ENCODE data around the gene ZNF41.

ZNF41 gene

DNA sequence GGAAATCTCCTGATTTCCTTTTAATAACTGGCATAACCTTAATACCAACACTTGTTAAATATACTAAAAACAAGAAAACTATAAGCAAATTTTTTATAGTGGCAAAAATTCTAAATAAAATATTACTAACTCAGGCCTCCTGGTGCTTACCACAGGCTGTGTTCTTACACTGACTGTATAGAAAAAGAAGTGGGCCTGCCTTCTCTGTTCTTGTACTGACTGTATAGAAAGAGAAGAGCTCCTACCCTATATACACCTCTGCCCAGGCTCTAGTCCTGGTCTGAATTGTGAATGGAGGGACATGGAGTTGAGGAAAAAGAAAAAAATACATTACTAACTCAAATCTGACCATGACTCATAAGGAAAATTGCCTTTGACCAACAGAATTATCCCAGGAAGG lies 7.5 kb downstream of the ZNF41 start:
- no peaks in the 10 kb centered on the region for H3K9me3 ChIP-seq (ENCODE audit: low read depth, low read length)
- DNase-seq (ENCODE audit: low read depth, low spot score): no peak
- H3K36me3 ChIP-seq (ENCODE audit: insufficient read depth, low read length): no peaks in the 10 kb centered on the region
- H3K9ac ChIP-seq (ENCODE audit: insufficient read length): no peak overlapping the region
- no peak overlapping the region for H3K27ac ChIP-seq
- TF ChIP-seq POLR2AphosphoS5 (IDR thresholded peaks at IDR 0.05; ENCODE audit: borderline replicate concordance, low read depth, low read length) (no peak), FOXP2 (optimal IDR thresholded peaks at IDR 0.05; ENCODE audit: control extremely low read depth, extremely low read length, insufficient read depth) (no peak), EZH2 (IDR thresholded peaks at IDR 0.05) (no peak)
- no peak overlapping the region for H3K4me3 ChIP-seq

DNA sequence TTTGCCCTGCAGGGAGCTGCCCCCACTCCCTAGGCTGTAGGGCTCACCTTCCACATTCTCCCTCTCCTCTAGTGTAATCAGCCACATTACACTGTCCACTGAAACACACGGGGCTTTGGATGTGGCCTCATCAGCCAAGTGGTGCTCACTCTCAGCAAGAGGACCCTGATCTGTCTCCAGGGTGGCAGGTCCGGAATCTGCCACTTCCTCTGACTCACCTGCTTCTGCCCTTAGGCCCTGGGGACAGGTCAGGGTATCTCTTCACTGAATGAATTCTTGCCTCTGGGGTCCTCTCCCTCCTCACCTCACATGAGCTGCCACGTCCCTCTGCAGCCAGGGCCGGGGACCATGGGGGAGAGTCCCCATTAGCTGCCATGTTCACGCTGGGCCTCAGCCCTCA lies 15.9 kb downstream of the ZNF41 start:
- Histone ChIP-seq H3K4me3 (no peak overlapping the region), H3K36me3 (ENCODE audit: insufficient read depth, low read length) (peaks cover 17% of the 10 kb centered on the region; the same call in 1 of the 2 replicates), H3K27ac (no peak overlapping the region), H3K9me3 (ENCODE audit: low read depth, low read length) (no peaks in the 10 kb centered on the region), H3K9ac (ENCODE audit: insufficient read length) (no peak overlapping the region)
- no peak for DNase-seq (ENCODE audit: low read depth, low spot score)
- no peak for TF ChIP-seq FOXP2 (optimal IDR thresholded peaks at IDR 0.05; ENCODE audit: control extremely low read depth, extremely low read length, insufficient read depth)
- no peak for TF ChIP-seq EZH2 (IDR thresholded peaks at IDR 0.05)
- TF ChIP-seq POLR2AphosphoS5 (IDR thresholded peaks at IDR 0.05; ENCODE audit: borderline replicate concordance, low read depth, low read length): no peak

DNA sequence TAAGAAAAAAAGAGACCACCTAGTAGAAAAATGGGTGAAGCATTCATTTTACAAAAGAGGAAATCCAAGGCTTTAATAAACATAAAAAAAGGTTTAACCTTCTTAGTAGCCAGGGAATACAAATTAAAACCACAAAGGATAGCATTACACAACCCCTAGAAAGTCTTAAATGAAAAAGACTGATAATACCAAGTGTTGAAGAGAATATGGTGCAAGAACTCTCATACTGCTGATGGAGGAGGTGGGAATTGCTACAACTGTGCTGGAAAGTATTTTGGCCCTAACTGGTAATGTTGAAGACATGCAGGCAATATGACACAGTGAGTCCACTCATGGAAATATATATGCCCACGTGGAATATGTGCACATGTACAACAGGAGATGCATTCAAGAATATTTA lies 22.5 kb downstream of the ZNF41 start:
- H3K36me3 ChIP-seq (ENCODE audit: insufficient read depth, low read length): peaks cover 7% of the 10 kb centered on the region; the same call in 1 of the 2 replicates
- no peak for DNase-seq (ENCODE audit: low read depth, low spot score)
- TF ChIP-seq POLR2AphosphoS5 (IDR thresholded peaks at IDR 0.05; ENCODE audit: borderline replicate concordance, low read depth, low read length) (no peak), EZH2 (IDR thresholded peaks at IDR 0.05) (no peak), FOXP2 (optimal IDR thresholded peaks at IDR 0.05; ENCODE audit: control extremely low read depth, extremely low read length, insufficient read depth) (no peak)
- H3K9me3 ChIP-seq (ENCODE audit: low read depth, low read length): no peaks in the 10 kb centered on the region
- no peak overlapping the region for H3K9ac ChIP-seq (ENCODE audit: insufficient read length)
- H3K27ac ChIP-seq: no peak overlapping the region
- no peak overlapping the region for H3K4me3 ChIP-seq

DNA sequence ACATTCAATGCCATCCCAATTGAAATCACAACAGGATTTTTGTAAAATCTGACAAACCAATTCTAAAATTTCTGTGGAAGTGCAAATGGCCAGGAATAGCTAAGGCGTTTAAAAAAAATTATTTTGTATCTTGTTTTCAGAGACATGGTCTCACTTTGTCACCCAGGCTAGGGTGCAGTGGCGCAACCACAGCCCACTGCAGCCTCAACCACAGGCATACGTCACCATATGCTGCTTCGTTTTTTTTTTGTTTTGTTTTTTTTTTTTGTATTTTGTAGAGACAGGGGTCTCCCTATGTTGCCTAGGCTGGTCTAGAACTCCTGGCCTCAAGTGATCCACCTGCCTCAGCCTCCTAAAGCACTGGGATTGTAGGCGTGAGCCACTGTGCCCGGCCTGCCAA lies 24.5 kb downstream of the ZNF41 start:
- H3K9me3 ChIP-seq (ENCODE audit: low read depth, low read length): no peaks in the 10 kb centered on the region
- DNase-seq (ENCODE audit: low read depth, low spot score): no peak
- no peak overlapping the region for H3K4me3 ChIP-seq
- TF ChIP-seq EZH2 (IDR thresholded peaks at IDR 0.05): no peak
- no peak for TF ChIP-seq FOXP2 (optimal IDR thresholded peaks at IDR 0.05; ENCODE audit: control extremely low read depth, extremely low read length, insufficient read depth)
- no peak overlapping the region for H3K27ac ChIP-seq
- H3K36me3 ChIP-seq (ENCODE audit: insufficient read depth, low read length): peaks cover 18% of the 10 kb centered on the region
- H3K9ac ChIP-seq (ENCODE audit: insufficient read length): no peak overlapping the region

DNA sequence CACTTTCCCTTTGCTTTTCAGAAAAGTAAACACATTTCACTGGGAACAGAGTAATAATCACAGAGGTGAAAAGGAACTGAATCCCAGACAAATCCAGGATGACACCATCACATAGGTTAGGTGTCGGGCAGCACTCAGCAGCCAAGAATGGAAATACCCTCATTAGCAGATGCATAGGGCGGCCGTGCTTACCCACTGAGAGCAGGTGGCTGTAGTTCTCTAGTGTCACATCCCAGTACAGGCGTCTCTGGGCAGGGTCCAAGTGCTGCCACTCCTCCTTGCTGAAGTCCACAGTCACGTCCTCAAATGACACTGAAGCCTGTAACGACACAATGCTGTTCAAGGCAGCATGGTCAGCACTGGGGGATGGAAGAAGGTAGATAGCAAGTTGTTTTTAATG lies 26.9 kb downstream of the ZNF41 start:
- Histone ChIP-seq H3K36me3 (ENCODE audit: insufficient read depth, low read length) (peaks cover 29% of the 10 kb centered on the region), H3K9me3 (ENCODE audit: low read depth, low read length) (no peaks in the 10 kb centered on the region), H3K4me3 (no peak overlapping the region), H3K9ac (ENCODE audit: insufficient read length) (no peak overlapping the region), H3K27ac (no peak overlapping the region)
- no peak for DNase-seq (ENCODE audit: low read depth, low spot score)
- TF ChIP-seq POLR2AphosphoS5 (IDR thresholded peaks at IDR 0.05; ENCODE audit: borderline replicate concordance, low read depth, low read length): no peak
- TF ChIP-seq EZH2 (IDR thresholded peaks at IDR 0.05): no peak
- no peak for TF ChIP-seq FOXP2 (optimal IDR thresholded peaks at IDR 0.05; ENCODE audit: control extremely low read depth, extremely low read length, insufficient read depth)

DNA sequence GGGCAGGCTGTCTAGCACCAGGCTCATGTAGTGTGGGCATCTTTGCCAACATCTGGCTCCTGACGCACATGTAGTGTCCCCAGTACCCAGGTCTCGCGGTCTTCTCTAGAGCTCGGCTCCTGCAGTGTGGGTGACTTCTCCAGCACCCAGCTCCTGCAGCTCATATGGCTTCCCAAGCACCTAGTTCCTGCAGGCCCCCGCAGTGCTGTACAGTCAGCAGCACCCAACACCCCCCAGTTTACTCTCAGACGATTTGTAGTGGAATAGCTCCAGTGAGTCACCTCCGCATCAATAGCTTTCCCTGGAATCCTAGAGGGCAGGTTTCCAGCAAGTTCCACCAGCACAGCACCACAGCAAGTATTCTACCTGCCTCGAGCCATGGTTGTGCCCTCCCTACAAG lies 30.9 kb downstream of the ZNF41 start:
- Histone ChIP-seq H3K36me3 (ENCODE audit: insufficient read depth, low read length) (peaks cover 58% of the 10 kb centered on the region), H3K4me3 (no peak overlapping the region), H3K9me3 (ENCODE audit: low read depth, low read length) (0 out of 2 replicates have a peak, but pooled peaks cover 10% of the 10 kb centered on the region), H3K27ac (no peak overlapping the region), H3K9ac (ENCODE audit: insufficient read length) (no peak overlapping the region)
- TF ChIP-seq POLR2AphosphoS5 (IDR thresholded peaks at IDR 0.05; ENCODE audit: borderline replicate concordance, low read depth, low read length) (no peak), EZH2 (IDR thresholded peaks at IDR 0.05) (no peak), FOXP2 (optimal IDR thresholded peaks at IDR 0.05; ENCODE audit: control extremely low read depth, extremely low read length, insufficient read depth) (no peak)
- DNase-seq (ENCODE audit: low read depth, low spot score): no peak

DNA sequence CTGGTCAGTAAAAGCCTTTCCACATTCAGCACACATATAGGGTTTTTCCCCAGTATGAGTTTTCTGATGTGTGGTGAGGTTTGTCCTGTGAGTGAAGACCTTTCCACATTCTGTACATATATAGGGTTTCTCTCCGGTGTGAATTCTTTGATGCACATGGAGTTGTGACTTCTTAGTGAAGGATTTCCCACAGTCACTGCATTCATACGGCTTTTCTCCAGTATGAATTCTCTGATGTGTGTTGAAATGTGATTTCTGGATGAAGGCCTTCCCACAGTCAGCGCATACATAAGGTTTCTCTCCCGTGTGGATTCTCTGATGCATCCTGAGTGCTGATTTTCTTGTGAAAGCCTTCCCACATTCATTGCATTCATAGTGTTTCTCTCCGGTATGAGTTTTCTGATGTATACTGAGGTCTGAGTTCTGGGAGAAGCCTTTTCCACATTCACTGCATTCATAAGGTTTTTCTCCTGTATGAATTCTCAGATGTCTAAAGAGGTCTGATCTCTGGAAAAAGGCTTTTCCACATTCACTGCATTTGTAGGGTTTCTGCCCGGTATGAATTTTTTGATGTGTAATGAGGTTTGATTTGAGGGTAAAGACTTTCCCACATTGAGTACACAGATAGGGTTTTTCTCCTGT lies 34.7 kb downstream of the ZNF41 start:
- Histone ChIP-seq H3K9ac (ENCODE audit: insufficient read length) (no peak overlapping the region), H3K27ac (no peak overlapping the region), H3K9me3 (ENCODE audit: low read depth, low read length) (0 out of 2 replicates have a peak, but pooled peaks cover 10% of the 10 kb centered on the region), H3K4me3 (no peak overlapping the region), H3K36me3 (ENCODE audit: insufficient read depth, low read length) (peaks cover 38% of the 10 kb centered on the region)
- no peak for DNase-seq (ENCODE audit: low read depth, low spot score)
- TF ChIP-seq EZH2 (IDR thresholded peaks at IDR 0.05): no peak
- TF ChIP-seq FOXP2 (optimal IDR thresholded peaks at IDR 0.05; ENCODE audit: control extremely low read depth, extremely low read length, insufficient read depth): no peak
- TF ChIP-seq POLR2AphosphoS5 (IDR thresholded peaks at IDR 0.05; ENCODE audit: borderline replicate concordance, low read depth, low read length): no peak

DNA sequence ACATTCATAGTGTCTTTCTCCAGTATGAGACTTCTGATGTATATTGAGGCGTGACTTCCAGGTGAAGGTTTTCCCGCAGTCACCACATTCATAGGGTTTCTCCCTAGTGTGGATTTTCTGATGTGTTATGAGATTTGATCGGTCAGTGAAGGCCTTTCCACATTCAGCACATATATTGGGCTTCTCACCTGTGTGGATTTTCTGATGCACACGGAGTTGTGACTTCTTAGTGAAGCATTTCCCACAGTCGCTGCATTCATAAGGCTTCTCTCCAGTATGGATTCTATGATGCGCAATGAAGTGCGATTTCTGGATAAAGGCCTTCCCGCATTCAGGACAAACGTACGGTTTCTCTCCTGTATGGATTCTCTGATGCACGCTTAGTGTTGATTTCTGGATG lies 35.4 kb downstream of the ZNF41 start:
- 0 out of 2 replicates have a peak, but pooled peaks cover 10% of the 10 kb centered on the region for H3K9me3 ChIP-seq (ENCODE audit: low read depth, low read length)

DNA sequence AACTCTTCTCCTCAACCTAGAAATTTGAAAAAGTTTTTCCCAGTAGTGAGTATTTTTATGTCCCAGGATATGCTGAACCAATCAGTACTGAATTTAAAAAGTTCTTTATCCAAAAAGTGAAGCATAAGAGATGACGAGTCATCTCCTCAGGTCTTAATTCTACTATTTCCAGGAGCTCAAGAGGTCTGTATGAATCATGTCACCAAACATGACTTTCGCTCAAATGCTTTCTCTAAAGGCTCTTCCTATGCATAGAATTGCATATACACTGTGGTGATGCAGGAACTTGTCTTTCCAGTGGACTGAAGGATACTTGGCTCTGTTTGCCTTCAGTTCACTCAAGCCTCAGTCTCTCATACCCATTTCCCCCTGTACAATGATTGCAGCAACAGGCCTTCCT lies 36.1 kb downstream of the ZNF41 start:
- Histone ChIP-seq H3K27ac (no peak overlapping the region), H3K36me3 (ENCODE audit: insufficient read depth, low read length) (peaks cover 31% of the 10 kb centered on the region), H3K9ac (ENCODE audit: insufficient read length) (no peak overlapping the region), H3K4me3 (no peak overlapping the region), H3K9me3 (ENCODE audit: low read depth, low read length) (0 out of 2 replicates have a peak, but pooled peaks cover 10% of the 10 kb centered on the region)
- TF ChIP-seq FOXP2 (optimal IDR thresholded peaks at IDR 0.05; ENCODE audit: control extremely low read depth, extremely low read length, insufficient read depth) (no peak), POLR2AphosphoS5 (IDR thresholded peaks at IDR 0.05; ENCODE audit: borderline replicate concordance, low read depth, low read length) (no peak), EZH2 (IDR thresholded peaks at IDR 0.05) (no peak)
- DNase-seq (ENCODE audit: low read depth, low spot score): no peak

More for the DNA sequence above, 35.4 kb downstream of the ZNF41 start:
- H3K4me3 ChIP-seq: no peak overlapping the region
- no peak overlapping the region for H3K9ac ChIP-seq (ENCODE audit: insufficient read length)
- no peak for DNase-seq (ENCODE audit: low read depth, low spot score)
- peaks cover 34% of the 10 kb centered on the region for H3K36me3 ChIP-seq (ENCODE audit: insufficient read depth, low read length)
- no peak overlapping the region for H3K27ac ChIP-seq
- no peak for TF ChIP-seq FOXP2 (optimal IDR thresholded peaks at IDR 0.05; ENCODE audit: control extremely low read depth, extremely low read length, insufficient read depth)
